GM12878 (cell line): ENCODE measurements around the gene NKX1-1. TPM values are rescaled to one million over a fixed set of nuclear protein-coding genes. Genes with fewer than 3 reads are reported as not detected.

Experiments
- ATAC-seq: fragments of 200-7000 bp; cut with Tn5 transposase; 3 replicates; pipeline ENCODE4 v1.9.1; 2020; ENCODE audit warnings: mild to moderate bottlenecking, moderate library complexity
- BruUV-seq: library from RNA; stranded (reverse); fragments of 400-500 nt; replicated peaks from 2 replicates; lab custom pipeline; 2021; lab: Mats Ljungman, UMichigan
- CTCF ChIA-PET: fragments of 300-600 bp; sonication (Branson Sonifier 250); formaldehyde crosslinking; extraction: SDS; loops from one replicate; lab custom pipeline; 2021; ENCODE audit warnings: inconsistent platforms; lab: Yijun Ruan, JAX
- POLR2A ChIA-PET: fragments of 350-600 bp; formaldehyde crosslinking; extraction: SDS; loops from one replicate; lab custom pipeline; 2021; ENCODE audit warnings: inconsistent platforms; lab: Charles Lee
- RAD21 ChIA-PET: fragments of 300-600 bp; sonication (Branson Sonifier 250); formaldehyde crosslinking; loops from one replicate; lab custom pipeline; 2023; ENCODE audit warnings: antibody characterized with exemption; ENCODE audit not compliant: unreplicated experiment; lab: Charles Lee
- SMC1A ChIA-PET: fragments of 300-600 bp; sonication (Branson Sonifier 250); formaldehyde crosslinking; loops from one replicate; lab custom pipeline; 2023; ENCODE audit not compliant: unreplicated experiment, uncharacterized antibody; lab: Charles Lee
- DNase-seq: peaks from one replicate; pipeline ENCODE4 v3.0.0-alpha.2; 2011; ENCODE audit warnings: low read depth, low spot score
- FAIRE-seq: peaks from 3 replicates; lab custom pipeline; 2011; peaks lifted over from hg19 to GRCh38; lab: Jason Lieb, UNC
- H2AFZ ChIP-seq: 2 replicates; pipeline ENCODE4 v1.6.0; 2011; ENCODE audit warnings: low read depth, low read length, control low read depth; ENCODE audit not compliant: control insufficient read depth
- H3K27ac ChIP-seq: 2 replicates; pipeline ENCODE4 v1.5.1; 2011; ENCODE audit warnings: control low read depth; ENCODE audit not compliant: control insufficient read depth, insufficient read depth
- H3K27me3 ChIP-seq, 2 experiments: replicated peaks in 1 of 2; 2 replicates each; pipeline versions ENCODE4 v1.6.0 to v1.6.1; 2011; ENCODE audit warnings: low read length in 1 of 2; ENCODE audit not compliant: control insufficient read depth in 2 of 2, insufficient read depth in 2 of 2
- H3K36me3 ChIP-seq, 2 experiments: 2 replicates each; pipeline ENCODE4 v1.5.1; 2011; ENCODE audit warnings: low read length in 1 of 2; ENCODE audit not compliant: control insufficient read depth in 2 of 2, insufficient read depth in 2 of 2
- H3K4me1 ChIP-seq: 2 replicates; pipeline ENCODE4 v1.6.1; 2011; ENCODE audit warnings: mild to moderate bottlenecking, low read length, moderate library complexity, mixed read lengths; ENCODE audit not compliant: control insufficient read depth, insufficient read depth
- H3K4me2 ChIP-seq: 2 replicates; pipeline ENCODE4 v1.6.0; 2011; ENCODE audit warnings: control low read depth; ENCODE audit not compliant: control insufficient read depth, insufficient read depth
- H3K4me3 ChIP-seq: fragments of 200-600 bp; sonication (generic); 2 replicates; pipeline ENCODE4 v1.5.1; 2016
- H3K79me2 ChIP-seq: 2 replicates; pipeline ENCODE4 v1.6.0; 2011; ENCODE audit warnings: low read length; ENCODE audit not compliant: control insufficient read depth, insufficient read depth
- H3K9ac ChIP-seq: 2 replicates; pipeline ENCODE4 v1.8.0; 2011; ENCODE audit warnings: low read length, control low read depth, mixed read lengths; ENCODE audit not compliant: control insufficient read depth, insufficient read depth
- H3K9me3 ChIP-seq: replicated peaks from 3 replicates; pipeline ENCODE4 v1.5.1; 2011; ENCODE audit warnings: mild to moderate bottlenecking, low read length; ENCODE audit not compliant: control insufficient read depth, insufficient read depth
- H4K20me1 ChIP-seq: 2 replicates; pipeline ENCODE4 v1.6.0; 2011; ENCODE audit not compliant: control insufficient read depth, insufficient read depth
- ATF7 ChIP-seq: fragments of 450-650 bp; IDR thresholded peaks from 2 replicates; pipeline ENCODE4 v1.6.1; 2016; ENCODE audit warnings: low read depth, mild to moderate bottlenecking
- CBFB ChIP-seq: IDR thresholded peaks from 2 replicates; pipeline ENCODE4 v1.6.1; 2016; ENCODE audit warnings: antibody characterized with exemption, low read depth
- EZH2 ChIP-seq: IDR thresholded peaks from 2 replicates; pipeline ENCODE4 v1.6.1; 2012; ENCODE audit warnings: low read depth, mild to moderate bottlenecking, control low read depth, inconsistent platforms, low read length, borderline replicate concordance; ENCODE audit not compliant: control insufficient read depth
- HSF1 ChIP-seq: fragments of 150-350 bp; IDR thresholded peaks from 2 replicates; pipeline ENCODE4 v1.6.1; 2014; ENCODE audit warnings: mild to moderate bottlenecking, low read depth, low read length
- NR2C2 ChIP-seq: IDR thresholded peaks from 2 replicates; pipeline ENCODE4 v1.6.1; 2011; ENCODE audit warnings: borderline replicate concordance, low read depth; ENCODE audit not compliant: control insufficient read depth, insufficient read length
- PML ChIP-seq: IDR thresholded peaks from 2 replicates; pipeline ENCODE4 v1.6.1; 2012; ENCODE audit warnings: low read length, inconsistent platforms
- POLR2AphosphoS2 ChIP-seq: IDR thresholded peaks from 2 replicates; pipeline ENCODE4 v1.6.1; 2011; ENCODE audit warnings: low read depth, mild to moderate bottlenecking, low read length, improper control_type of control experiment, moderate library complexity
- SIX5 ChIP-seq: IDR thresholded peaks from 2 replicates; pipeline ENCODE4 v1.6.1; 2011; ENCODE audit warnings: mild to moderate bottlenecking, low read depth, low read length, moderate library complexity; ENCODE audit not compliant: severe bottlenecking
- TCF12 ChIP-seq: IDR thresholded peaks from 2 replicates; pipeline ENCODE4 v1.6.1; 2011; ENCODE audit warnings: low read depth, mild to moderate bottlenecking, low read length
- WGBS: methylation state at CpG from one replicate; pipeline ENCODE4 v1.1.6; 2016; ENCODE audit warnings: low lambda C conversion rate; ENCODE audit not compliant: insufficient replicate concordance, insufficient coverage; ENCODE audit errors: missing lambda C conversion rate; 5-methylcytosine and 5-hydroxymethylcytosine counted together
- in situ Hi-C: fragments of 300-500 bp; cut with MboI; formaldehyde crosslinking; loops from 9 replicates; pipeline ENCODE4 v1.14.3; 2018; ENCODE audit warnings: mixed read lengths
- intact Hi-C: fragments of 100-400 bp; cut with micrococcal nuclease; formaldehyde crosslinking; loops from one replicate; pipeline ENCODE4 v1.14.2; 2022; ENCODE audit not compliant: unreplicated experiment
- polyA plus RNA-seq, 11 experiments: library from polyadenylated mRNA; depleted of rRNA in 4 of 11; unstranded in 6 of 11; stranded (reverse) in 5 of 11; fragments of >200 nt; fragmentation: Nextera tagmentation in 4 of 11; fragmentation: Illumina TruSeq in 1 of 11; extraction: Ambion mirVana in 4 of 11; extraction: Trizol in 1 of 11; gene quantifications; 1 replicate in 1 of 11; 2 replicates in 10 of 11; pipeline versions ENCODE4 v1.2.1 to v1.2.3, GENCODE V29; 2011 to 2016; ENCODE audit warnings: inconsistent platforms in 2 of 11, missing spikeins in 2 of 11, low read depth in 1 of 11
- total RNA-seq, 4 experiments: library from RNA; depleted of rRNA in 3 of 4; stranded (reverse); fragments of >200 nt in 3 of 4; fragmentation: Illumina TruSeq in 1 of 4; extraction: Trizol in 1 of 4; gene quantifications; 2 replicates each; pipeline versions ENCODE4 v1.2.1 to v1.2.3, GENCODE V29; 2013 to 2021

NKX1-1 gene
- total and polyA plus RNA-seq, 10 of the 15 experiments (the other 5 are each of a cell fraction or from before 2014, with no cell fraction given) = not detected

DNA sequence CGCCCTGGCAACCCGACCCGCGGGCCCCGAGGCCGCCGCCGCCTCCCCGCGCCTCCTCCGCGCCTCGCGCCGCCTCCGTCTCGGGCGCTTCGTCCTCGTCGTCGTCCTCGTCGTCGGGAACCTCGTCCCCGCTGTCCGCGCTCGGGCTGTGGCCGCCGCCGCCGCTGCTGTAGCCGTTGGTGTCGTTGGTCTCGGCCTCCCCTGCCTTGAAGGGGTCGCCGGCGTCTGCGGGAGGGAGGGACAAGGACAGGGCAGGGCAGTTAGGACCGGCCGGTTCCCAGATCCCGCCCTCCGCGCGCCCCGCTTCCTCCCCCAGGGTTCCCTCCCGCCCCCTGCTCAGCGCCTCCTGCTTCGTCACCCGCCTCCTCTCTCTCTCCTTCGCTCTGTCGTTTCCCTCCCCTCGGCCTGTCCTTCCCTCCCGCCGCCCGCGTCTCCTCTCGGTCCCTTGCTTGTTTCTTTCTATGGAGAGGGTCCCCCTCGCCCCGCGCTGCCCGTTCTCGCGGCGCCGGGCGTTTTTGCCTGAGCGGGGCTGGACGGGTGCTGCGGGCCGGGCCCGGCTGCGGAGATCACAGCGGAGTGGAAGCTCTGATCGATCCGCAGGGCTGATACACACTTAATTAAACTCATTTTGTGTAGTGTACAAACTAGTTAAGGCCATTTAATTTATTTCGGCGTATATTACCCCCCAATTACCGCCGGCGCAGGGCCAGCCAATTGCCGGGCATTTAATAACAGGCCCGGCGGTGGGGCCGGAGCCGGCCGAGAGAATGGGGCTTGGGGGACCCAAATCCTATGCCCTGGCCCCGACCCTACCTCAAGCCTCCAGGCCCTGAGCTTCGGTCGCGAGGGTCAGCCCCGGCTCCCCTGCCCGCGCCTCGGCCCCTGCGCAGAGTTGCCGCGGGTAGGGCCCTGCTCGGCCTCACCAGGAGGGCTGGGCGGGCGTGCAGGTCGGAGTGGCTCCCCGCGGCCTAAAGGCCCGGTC lies 2.4 kb downstream of the NKX1-1 start:
- 77% methylated on average over 48 of the region's 107 CpGs for WGBS
- Histone ChIP-seq H3K9me3 (peaks cover 15% of the 10 kb centered on the region; the same call in 2 of the 3 replicates), H3K9ac (no peak overlapping the region), H3K4me2 (no peak overlapping the region), H4K20me1 (no peaks in the 10 kb centered on the region), H3K36me3 (no peaks in the 10 kb centered on the region), H3K4me3 (no peak overlapping the region), H2AFZ (no peak overlapping the region), H3K79me2 (no peaks in the 10 kb centered on the region), H3K27ac (no peak overlapping the region)
- ChIA-PET CTCF (no interaction called here), SMC1A (no interaction called here), RAD21 (no interaction called here), POLR2A (no interaction called here)
- in situ Hi-C loops (loop anchor here (10.0 kb wide), 1 partner anchor 61 kb away; no protein-coding TSS in a partner anchor), intact Hi-C loops (no loop called here)
- BruUV-seq = no TSS peak
- DNase-seq (no peak), ATAC-seq (no peak)
- TF ChIP-seq TCF12 (no peak), CBFB (no peak), ATF7 (no peak), POLR2AphosphoS2 (no peak), HSF1 (no peak), SIX5 (no peak), EZH2 (no peak), PML (no peak), NR2C2 (no peak)
- TF ChIP-seq, all 136 proteins: peak for 0
- Histone ChIP-seq H3K4me1 (no peaks in the 10 kb centered on the region), H3K27me3 (no peaks in the 10 kb centered on the region)
- FAIRE-seq = no peak
